Measurements from ENCODE around the gene KIF1B. TPM values are rescaled to one million over a fixed set of nuclear protein-coding genes. Genes with fewer than 3 reads are reported as not detected.

Gene KIF1B
- total and polyA plus RNA-seq, 10 of the 15 experiments (the other 5 are each of a cell fraction or from before 2014, with no cell fraction given) = 2.1 to 16.5 (median 8.7) TPM

DNA sequence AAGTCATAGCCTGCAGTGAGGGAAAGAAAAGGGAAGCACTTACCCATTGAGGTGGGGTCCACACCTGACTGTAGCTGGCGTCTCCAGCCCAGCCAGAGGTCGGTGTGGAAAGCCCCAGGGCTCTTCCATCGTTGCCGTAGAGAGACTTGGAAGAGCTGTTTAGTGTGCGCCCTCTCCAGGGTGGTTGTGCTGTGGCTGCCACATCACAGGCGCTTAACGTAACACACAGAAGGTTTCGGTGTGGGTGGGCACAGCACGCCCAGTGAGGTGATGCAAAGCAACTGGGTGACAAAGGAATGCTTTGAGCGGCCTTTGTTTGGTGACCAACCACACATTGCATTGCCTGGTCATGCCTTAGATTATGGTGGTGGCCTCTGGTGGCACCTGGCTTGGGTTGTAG lies 36.8 kb upstream of the KIF1B start:
- BruUV-seq (replicated peaks) = no TSS peak
- 0 out of 2 replicates have a peak overlapping the region, but pooled peaks have one; percentile 36 for H3K27ac ChIP-seq (ENCODE audit: control insufficient read depth, insufficient read depth)
- H3K4me3 ChIP-seq = no peak overlapping the region
- no peaks in the 10 kb centered on the region for H3K27me3 ChIP-seq (replicated peaks in 1 of 2; ENCODE audit: control insufficient read depth in 2 of 2, insufficient read depth in 2 of 2, low read length in 1 of 2)
- no peaks in the 10 kb centered on the region; the same call in 1 of the 3 replicates for H3K9me3 ChIP-seq (replicated peaks; ENCODE audit: control insufficient read depth, insufficient read depth, low read length)
- H3K4me1 ChIP-seq (ENCODE audit: control insufficient read depth, insufficient read depth, low read length) = peaks cover 23% of the 10 kb centered on the region
- H3K36me3 ChIP-seq (ENCODE audit: control insufficient read depth in 2 of 2, insufficient read depth in 2 of 2, low read length in 1 of 2) = peaks cover 0 to 5% of the 10 kb centered on the region in 2 experiments; a peak in 3 of 4 replicates
- no peak for FAIRE-seq
- in situ Hi-C loops (cut with MboI) (no loop called here), intact Hi-C loops (cut with micrococcal nuclease; ENCODE audit: unreplicated experiment) (no loop called here)
- 7% methylated on average over 10 of the region's 10 CpGs for WGBS (ENCODE audit: insufficient coverage, insufficient replicate concordance, low lambda C conversion rate, missing lambda C conversion rate)
- ChIA-PET CTCF (interaction anchor here (0.6 to 1.5 kb wide), 3 partner anchors 19 to 236 kb away, joined by 3 to 4 read pairs (median 3); no protein-coding TSS in a partner anchor), POLR2A (interaction anchor here (0.5 to 0.7 kb wide), 2 partner anchors 11 to 286 kb away, joined by 3 to 4 read pairs; no protein-coding TSS in a partner anchor), SMC1A (ENCODE audit: uncharacterized antibody, unreplicated experiment) (interaction anchor here (1.6 kb wide), 1 partner anchor 36 kb away, joined by 5 read pairs; no protein-coding TSS in a partner anchor), RAD21 (ENCODE audit: unreplicated experiment) (no interaction called here)
- peak overlapping the region; percentile 11; the same call in 1 of the 2 replicates for H2AFZ ChIP-seq (ENCODE audit: control insufficient read depth, low read depth, low read length)
- no peaks in the 10 kb centered on the region for H4K20me1 ChIP-seq (ENCODE audit: control insufficient read depth, insufficient read depth)
- no peak overlapping the region for H3K9ac ChIP-seq (ENCODE audit: control insufficient read depth, insufficient read depth, low read length)
- peak; percentile 70 for ATAC-seq
- H3K79me2 ChIP-seq (ENCODE audit: control insufficient read depth, insufficient read depth, low read length) = no peaks in the 10 kb centered on the region
- DNase-seq (ENCODE audit: low read depth, low spot score) = peak; percentile 67
- H3K4me2 ChIP-seq (ENCODE audit: control insufficient read depth, insufficient read depth) = no peak overlapping the region
- TF ChIP-seq IKZF2 (IDR thresholded peaks at IDR 0.05) = peak; percentile 62 to 66
- peak; percentile 55; the same call in 1 of the 2 replicates for TF ChIP-seq GATAD2B (conservative IDR thresholded peaks at IDR 0.05; ENCODE audit: low read depth)
- TF ChIP-seq CBX3 (IDR thresholded peaks at IDR 0.05; ENCODE audit: borderline replicate concordance, low read depth) = no peak
- TF ChIP-seq IRF5 (IDR thresholded peaks at IDR 0.05; ENCODE audit: borderline replicate concordance) = no peak
- no peak for TF ChIP-seq NFXL1 (IDR thresholded peaks at IDR 0.05; ENCODE audit: borderline replicate concordance)
- TF ChIP-seq TAF1 (IDR thresholded peaks at IDR 0.05; ENCODE audit: borderline replicate concordance, low read depth, low read length) = no peak
- TF ChIP-seq RB1 (IDR thresholded peaks at IDR 0.05; ENCODE audit: borderline replicate concordance) = no peak
- TF ChIP-seq YY1 (IDR thresholded peaks at IDR 0.05; ENCODE audit: low read depth, low read length) = no peak
- TF ChIP-seq TBL1XR1 (IDR thresholded peaks at IDR 0.05; ENCODE audit: low read depth, low read length) = no peak
- no peak for TF ChIP-seq ZNF274 (IDR thresholded peaks at IDR 0.05; ENCODE audit: insufficient read depth, insufficient read length)
- TF ChIP-seq GABPA (IDR thresholded peaks at IDR 0.05; ENCODE audit: low read depth) = no peak
- TF ChIP-seq KDM1A (IDR thresholded peaks at IDR 0.05; ENCODE audit: borderline replicate concordance) = no peak
- TF ChIP-seq, protein P1, sequence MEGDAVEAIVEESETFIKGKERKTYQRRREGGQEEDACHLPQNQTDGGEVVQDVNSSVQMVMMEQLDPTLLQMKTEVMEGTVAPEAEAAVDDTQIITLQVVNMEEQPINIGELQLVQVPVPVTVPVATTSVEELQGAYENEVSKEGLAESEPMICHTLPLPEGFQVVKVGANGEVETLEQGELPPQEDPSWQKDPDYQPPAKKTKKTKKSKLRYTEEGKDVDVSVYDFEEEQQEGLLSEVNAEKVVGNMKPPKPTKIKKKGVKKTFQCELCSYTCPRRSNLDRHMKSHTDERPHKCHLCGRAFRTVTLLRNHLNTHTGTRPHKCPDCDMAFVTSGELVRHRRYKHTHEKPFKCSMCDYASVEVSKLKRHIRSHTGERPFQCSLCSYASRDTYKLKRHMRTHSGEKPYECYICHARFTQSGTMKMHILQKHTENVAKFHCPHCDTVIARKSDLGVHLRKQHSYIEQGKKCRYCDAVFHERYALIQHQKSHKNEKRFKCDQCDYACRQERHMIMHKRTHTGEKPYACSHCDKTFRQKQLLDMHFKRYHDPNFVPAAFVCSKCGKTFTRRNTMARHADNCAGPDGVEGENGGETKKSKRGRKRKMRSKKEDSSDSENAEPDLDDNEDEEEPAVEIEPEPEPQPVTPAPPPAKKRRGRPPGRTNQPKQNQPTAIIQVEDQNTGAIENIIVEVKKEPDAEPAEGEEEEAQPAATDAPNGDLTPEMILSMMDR (IDR thresholded peaks at IDR 0.05 in 2 of 3, conservative IDR thresholded peaks at IDR 0.05 in 1 of 3; ENCODE audit: control insufficient read depth in 2 of 3, extremely low read depth in 1 of 3, insufficient read depth in 1 of 3, low read depth in 3 of 3, low read length in 3 of 3) = peak; percentile 10 to 40 (median 22); a peak in 3 of 6 replicates
- TF ChIP-seq CHD2 (IDR thresholded peaks at IDR 0.05; ENCODE audit: borderline replicate concordance, low read depth, low read length) = no peak
- TF ChIP-seq SUPT20H (IDR thresholded peaks at IDR 0.05; ENCODE audit: borderline replicate concordance, control insufficient read depth, low read depth, low read length) = no peak
- TF ChIP-seq EZH2 (IDR thresholded peaks at IDR 0.05; ENCODE audit: borderline replicate concordance, control insufficient read depth, low read depth, low read length) = no peak
- peak; percentile 25; the same call in 1 of the 3 replicates for TF ChIP-seq POU2F2 (IDR thresholded peaks at IDR 0.05; ENCODE audit: borderline replicate concordance, low read depth, low read length)
- TF ChIP-seq POLR2AphosphoS5 (IDR thresholded peaks at IDR 0.05; ENCODE audit: low read length) = peak; percentile 38; the same call in 1 of the 2 replicates
- TF ChIP-seq SRF (IDR thresholded peaks at IDR 0.05; ENCODE audit: low read depth in 2 of 2, low read length in 2 of 2) = no peak
- TF ChIP-seq BCL11A (IDR thresholded peaks at IDR 0.05; ENCODE audit: low read depth, low read length) = 0 out of 2 replicates have a peak, but pooled peaks have one; percentile 25
- TF ChIP-seq PML (IDR thresholded peaks at IDR 0.05; ENCODE audit: low read length) = no peak
